Type B pancreatic cell (in vitro differentiated cells): ENCODE measurements around the gene KLHDC7A. TPM values are rescaled to one million over a fixed set of nuclear protein-coding genes. Genes with fewer than 3 reads are reported as not detected.

Experiments
- DNase-seq: peaks from one replicate; pipeline ENCODE4 v3.0.0; 2021; ENCODE audit warnings: mixed read lengths; ENCODE audit not compliant: unreplicated experiment; ENCODE audit errors: extremely low spot score
- H3K27ac Mint-ChIP-seq: 2 replicates; pipeline ENCODE4 v1.8.0; 2021; ENCODE audit warnings: mild to moderate bottlenecking, mixed read lengths
- H3K27me3 Mint-ChIP-seq: 2 replicates; pipeline ENCODE4 v1.8.0; 2021; ENCODE audit warnings: mixed read lengths
- H3K36me3 Mint-ChIP-seq: 2 replicates; pipeline ENCODE4 v1.8.0; 2021; ENCODE audit warnings: mixed read lengths
- H3K4me1 Mint-ChIP-seq: one replicate; pipeline ENCODE4 v1.8.0; 2021; ENCODE audit warnings: mixed read lengths; ENCODE audit not compliant: unreplicated experiment
- H3K4me3 Mint-ChIP-seq: 2 replicates; pipeline ENCODE4 v1.8.0; 2021; ENCODE audit warnings: mild to moderate bottlenecking, mixed read lengths
- H3K9me3 Mint-ChIP-seq: 2 replicates; pipeline ENCODE4 v1.8.0; 2021; ENCODE audit warnings: mixed read lengths
- total RNA-seq: library from RNA; stranded (reverse); gene quantifications from 2 replicates; pipeline ENCODE4 v1.2.1, GENCODE V29; 2021; ENCODE audit warnings: low replicate concordance
- TF ChIP-seq, protein P1 (sequence below): fragments of 200-600 bp; sonication (generic); conservative IDR thresholded peaks from 2 replicates; pipeline ENCODE4 v1.5.0; 2021; ENCODE audit warnings: antibody characterized with exemption, mild to moderate bottlenecking

The KLHDC7A gene
- total RNA-seq, 1 donor from 2014 or later = 0.94 TPM

DNA sequence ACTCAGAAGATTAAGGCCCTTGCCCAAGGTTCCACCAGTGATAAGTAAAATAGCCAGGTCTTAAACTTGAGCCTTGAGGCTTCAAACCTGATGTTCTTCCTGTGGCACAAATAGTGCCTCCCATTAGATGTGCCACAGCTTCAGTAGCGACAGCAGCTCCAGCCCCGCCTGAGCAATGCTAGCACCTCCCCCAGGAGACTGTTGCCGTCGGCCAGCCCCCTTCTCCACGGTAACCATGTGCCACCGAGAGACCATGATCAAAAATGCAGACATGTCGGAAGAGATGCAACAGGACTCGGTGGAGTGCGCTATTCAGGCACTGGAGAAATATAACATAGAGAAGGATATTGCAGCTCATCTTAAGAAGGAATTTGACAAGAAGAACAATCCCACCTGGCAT is 32.2 kb downstream of the KLHDC7A start:
- TF ChIP-seq, protein P1, sequence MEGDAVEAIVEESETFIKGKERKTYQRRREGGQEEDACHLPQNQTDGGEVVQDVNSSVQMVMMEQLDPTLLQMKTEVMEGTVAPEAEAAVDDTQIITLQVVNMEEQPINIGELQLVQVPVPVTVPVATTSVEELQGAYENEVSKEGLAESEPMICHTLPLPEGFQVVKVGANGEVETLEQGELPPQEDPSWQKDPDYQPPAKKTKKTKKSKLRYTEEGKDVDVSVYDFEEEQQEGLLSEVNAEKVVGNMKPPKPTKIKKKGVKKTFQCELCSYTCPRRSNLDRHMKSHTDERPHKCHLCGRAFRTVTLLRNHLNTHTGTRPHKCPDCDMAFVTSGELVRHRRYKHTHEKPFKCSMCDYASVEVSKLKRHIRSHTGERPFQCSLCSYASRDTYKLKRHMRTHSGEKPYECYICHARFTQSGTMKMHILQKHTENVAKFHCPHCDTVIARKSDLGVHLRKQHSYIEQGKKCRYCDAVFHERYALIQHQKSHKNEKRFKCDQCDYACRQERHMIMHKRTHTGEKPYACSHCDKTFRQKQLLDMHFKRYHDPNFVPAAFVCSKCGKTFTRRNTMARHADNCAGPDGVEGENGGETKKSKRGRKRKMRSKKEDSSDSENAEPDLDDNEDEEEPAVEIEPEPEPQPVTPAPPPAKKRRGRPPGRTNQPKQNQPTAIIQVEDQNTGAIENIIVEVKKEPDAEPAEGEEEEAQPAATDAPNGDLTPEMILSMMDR = no peak
- peaks cover 8% of the 10 kb centered on the region for H3K9me3 Mint-ChIP-seq
- peaks cover 18% of the 10 kb centered on the region for H3K27me3 Mint-ChIP-seq
- H3K4me1 Mint-ChIP-seq = no peaks in the 10 kb centered on the region
- no peak overlapping the region for H3K27ac Mint-ChIP-seq
- no peak overlapping the region for H3K4me3 Mint-ChIP-seq
- DNase-seq = no peak
- no peaks in the 10 kb centered on the region for H3K36me3 Mint-ChIP-seq

DNA sequence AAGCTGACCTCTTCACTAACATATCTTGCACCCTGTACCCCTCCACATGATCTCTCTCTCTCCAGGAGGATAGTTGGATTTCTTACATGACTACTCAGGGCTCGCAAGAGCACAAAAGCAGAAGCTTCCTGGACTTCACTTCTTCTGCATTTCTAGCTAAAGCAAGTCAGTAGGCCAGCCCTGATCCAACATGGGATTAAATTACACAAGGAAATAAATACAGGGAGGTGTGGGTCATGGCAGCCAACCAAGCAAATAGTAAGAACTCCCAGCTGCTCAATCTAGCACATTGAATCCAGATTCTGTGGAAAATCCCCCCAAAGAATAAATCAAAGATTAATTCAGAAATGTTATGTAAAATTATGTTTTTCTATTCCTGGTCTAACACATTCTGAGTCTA is 33.3 kb downstream of the KLHDC7A start:
- H3K27ac Mint-ChIP-seq = no peak overlapping the region
- TF ChIP-seq, protein P1 = no peak
- peaks cover 20% of the 10 kb centered on the region for H3K27me3 Mint-ChIP-seq
- no peak overlapping the region for H3K4me3 Mint-ChIP-seq
- H3K36me3 Mint-ChIP-seq = no peaks in the 10 kb centered on the region
- no peaks in the 10 kb centered on the region for H3K4me1 Mint-ChIP-seq
- peaks cover 8% of the 10 kb centered on the region for H3K9me3 Mint-ChIP-seq
- DNase-seq = no peak

DNA sequence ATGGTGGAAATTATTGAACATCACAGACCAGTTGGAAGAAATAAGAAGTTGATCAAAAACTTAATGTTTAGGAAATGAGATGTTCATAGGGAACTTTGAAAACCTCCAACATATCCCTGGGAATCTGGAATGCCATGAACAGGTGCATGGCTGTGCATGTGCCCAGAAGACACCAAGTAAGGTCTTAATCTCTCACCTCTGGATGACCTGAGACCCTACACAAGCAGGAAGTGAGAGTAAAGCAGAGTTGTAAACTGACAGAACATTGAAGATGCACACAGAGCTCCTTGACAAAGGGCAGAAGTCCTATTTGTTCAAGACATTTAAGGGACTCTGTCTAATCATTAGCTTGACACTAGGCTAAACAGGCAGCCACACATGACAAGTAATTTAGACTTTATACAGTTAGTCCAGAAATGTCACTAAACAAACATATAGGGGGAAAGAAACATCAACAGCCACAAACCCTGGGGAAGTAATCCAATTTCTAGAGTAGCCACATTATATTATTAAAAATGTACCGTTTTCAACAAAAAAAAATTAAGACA is 34.5 kb downstream of the KLHDC7A start:
- TF ChIP-seq, protein P1 = no peak
- peaks cover 8% of the 10 kb centered on the region for H3K9me3 Mint-ChIP-seq
- DNase-seq = no peak
- peaks cover 27% of the 10 kb centered on the region for H3K27me3 Mint-ChIP-seq
- H3K36me3 Mint-ChIP-seq = no peaks in the 10 kb centered on the region
- no peak overlapping the region for H3K27ac Mint-ChIP-seq
- no peaks in the 10 kb centered on the region for H3K4me1 Mint-ChIP-seq
- no peak overlapping the region for H3K4me3 Mint-ChIP-seq

DNA sequence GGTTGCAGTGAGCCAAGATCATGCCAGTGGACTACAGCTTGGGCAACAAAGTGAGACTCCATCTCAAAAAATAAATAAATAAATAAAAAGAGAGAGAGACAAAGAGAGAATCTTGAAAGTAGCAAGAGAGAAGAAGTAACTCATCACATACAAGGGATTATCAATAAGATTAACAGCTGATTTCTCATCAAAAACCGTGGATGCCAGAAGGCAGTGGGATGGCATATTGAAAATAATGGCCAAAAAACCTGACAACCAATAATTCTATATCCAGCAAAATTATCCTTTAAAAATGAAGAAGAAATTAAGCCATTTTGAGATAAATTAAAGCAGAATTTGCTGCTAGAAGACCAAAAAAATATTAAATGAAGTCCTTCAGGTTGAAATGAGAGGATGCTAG is 35.7 kb downstream of the KLHDC7A start:
- Mint-ChIP-seq H3K4me1 (no peaks in the 10 kb centered on the region), H3K27ac (no peak overlapping the region), H3K4me3 (no peak overlapping the region), H3K36me3 (no peaks in the 10 kb centered on the region), H3K27me3 (peaks cover 32% of the 10 kb centered on the region), H3K9me3 (peaks cover 8% of the 10 kb centered on the region)
- no peak for DNase-seq
- TF ChIP-seq, protein P1 = no peak

DNA sequence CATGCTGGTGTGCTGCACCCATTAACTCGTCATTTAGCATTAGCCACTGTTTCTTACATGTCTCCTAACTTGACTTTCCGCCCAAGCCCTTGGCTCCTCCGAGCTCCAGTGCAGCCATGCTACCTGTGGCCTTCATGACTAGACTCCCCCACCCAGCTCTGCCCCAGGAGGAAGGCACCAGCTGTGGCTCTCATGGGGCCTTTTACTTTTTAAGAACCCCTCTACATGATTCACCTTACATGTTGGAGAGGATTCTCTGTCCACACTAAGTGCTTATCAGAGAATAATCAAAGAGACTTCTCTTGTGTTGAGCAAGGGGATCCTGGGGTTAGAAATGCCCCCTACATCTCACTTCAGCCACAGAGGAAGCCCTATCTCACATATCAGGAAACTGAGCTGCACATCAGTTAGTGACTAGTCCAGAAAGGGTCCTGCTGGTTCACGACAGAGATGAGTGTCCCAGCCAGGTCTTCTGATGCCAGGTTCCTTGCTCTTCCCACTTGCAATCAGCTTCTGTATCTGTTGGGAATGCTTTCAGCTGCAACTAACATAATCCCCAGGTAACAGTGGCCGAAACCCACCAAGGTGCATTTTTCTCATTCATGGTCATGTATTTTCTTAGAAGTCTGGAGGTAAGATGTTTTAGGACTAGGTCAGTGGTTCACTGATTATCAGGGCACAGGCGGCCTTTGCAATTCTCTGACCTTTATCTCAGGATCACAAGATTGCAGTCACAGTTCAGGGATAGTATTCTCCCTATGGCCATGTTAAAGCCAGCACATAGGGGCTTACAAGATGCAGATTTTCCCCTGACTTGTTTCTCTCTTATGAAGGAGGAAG is 45.9 kb downstream of the KLHDC7A start:
- H3K4me3 Mint-ChIP-seq = no peak overlapping the region
- H3K27ac Mint-ChIP-seq = no peak overlapping the region

More for the DNA sequence above, 45.9 kb downstream of the KLHDC7A start:
- H3K36me3 Mint-ChIP-seq = no peaks in the 10 kb centered on the region
- DNase-seq = no peak
- no peaks in the 10 kb centered on the region for H3K4me1 Mint-ChIP-seq
- TF ChIP-seq, protein P1 = no peak
- H3K9me3 Mint-ChIP-seq = no peaks in the 10 kb centered on the region
- H3K27me3 Mint-ChIP-seq = peaks cover 30% of the 10 kb centered on the region
